GM12801 (cell line): ENCODE results near the gene FBXL17.

Experiments
- CTCF ChIP-seq: IDR thresholded peaks from one replicate; pipeline ENCODE4 v1.5.1; 2011; ENCODE audit warnings: control low read depth; ENCODE audit not compliant: insufficient read length; ENCODE audit errors: extremely low read depth

The FBXL17 gene

DNA sequence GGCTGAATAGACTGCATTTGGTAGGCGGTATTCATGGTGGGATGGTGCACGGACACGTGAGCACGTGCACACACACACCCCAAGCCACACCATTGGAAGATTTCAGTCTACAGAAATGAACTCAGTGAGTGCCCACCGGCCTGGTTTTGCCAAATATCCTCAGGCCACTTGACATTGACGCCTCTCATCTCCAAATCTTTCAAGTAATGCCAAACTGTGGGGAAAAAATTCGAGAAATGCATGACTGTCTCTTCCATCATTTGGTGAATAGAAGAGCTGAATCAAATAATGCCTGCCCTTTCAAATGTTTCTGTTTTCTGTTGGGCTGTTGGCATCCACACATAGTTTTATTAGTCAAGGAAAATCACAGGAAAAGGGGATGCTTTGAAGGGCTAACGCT is 528.9 kb downstream of the FBXL17 start:
- no peak for TF ChIP-seq CTCF

DNA sequence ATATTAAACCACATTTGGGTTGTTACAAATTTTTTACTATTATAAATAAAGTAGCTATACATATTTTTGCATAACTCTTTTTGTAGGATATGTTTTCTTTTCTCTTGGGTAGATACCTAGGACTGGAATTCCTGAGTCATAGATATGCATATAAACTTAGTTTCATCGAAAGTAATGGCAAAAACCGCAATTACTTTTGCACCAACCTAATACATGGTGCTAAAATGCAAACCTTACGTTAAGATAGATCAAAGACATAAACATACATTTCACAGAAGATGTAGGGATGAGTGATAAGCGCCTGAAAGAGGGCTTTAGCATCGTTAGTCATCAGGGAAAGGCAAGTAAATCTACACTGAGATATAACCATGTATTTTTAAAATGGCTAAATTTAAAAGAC is 532.8 kb downstream of the FBXL17 start:
- TF ChIP-seq CTCF = no peak

DNA sequence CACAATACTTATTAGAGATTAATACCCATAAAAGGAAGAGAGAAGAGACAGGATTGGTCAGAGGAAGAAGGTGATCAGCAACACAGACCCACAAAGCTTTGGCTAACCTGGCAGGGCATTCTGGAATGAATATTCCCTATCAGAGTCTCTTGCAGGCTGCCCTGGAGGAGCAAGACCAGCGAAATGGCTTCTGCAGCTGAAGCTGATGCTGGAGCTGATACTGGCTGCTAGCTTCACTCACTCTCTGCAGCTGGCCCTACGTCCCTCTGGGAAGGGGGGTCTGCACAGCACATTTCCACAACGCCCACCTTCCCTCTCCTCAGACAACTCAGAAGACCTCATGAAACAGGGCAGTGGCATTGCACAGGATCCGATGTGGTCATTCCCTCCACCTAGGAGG is 541.3 kb downstream of the FBXL17 start:
- TF ChIP-seq CTCF = no peak

- no peak for TF ChIP-seq CTCF
Observed at GRCh38 chr5:107840161-107840560, 541.7 kb downstream of the FBXL17 start.

DNA sequence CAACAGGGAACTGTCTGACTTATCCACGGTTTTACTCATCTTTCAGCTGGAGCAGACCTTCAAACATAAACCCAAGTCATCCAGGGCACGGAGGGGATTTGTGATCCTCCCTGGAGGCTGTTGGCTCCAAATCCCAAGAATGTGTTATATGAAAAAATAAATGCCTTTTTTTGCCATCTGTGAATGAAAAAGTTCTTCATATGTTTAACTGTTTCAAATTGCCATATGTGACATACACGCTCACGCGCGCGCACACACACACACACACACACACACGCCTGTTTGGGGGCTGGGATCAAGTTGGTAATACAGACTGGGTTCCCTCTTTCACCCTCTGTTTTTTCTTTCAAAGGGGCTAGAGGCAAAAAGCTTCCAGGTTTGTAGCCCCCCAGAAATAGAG is 546.8 kb downstream of the FBXL17 start:
- TF ChIP-seq CTCF = no peak

- TF ChIP-seq CTCF = no peak
Observed at GRCh38 chr5:107832746-107833145, 549.2 kb downstream of the FBXL17 start.

GRCh38 chr5:107831612-107832395 is 550.1 kb downstream of the FBXL17 start:
- no peak for TF ChIP-seq CTCF

DNA sequence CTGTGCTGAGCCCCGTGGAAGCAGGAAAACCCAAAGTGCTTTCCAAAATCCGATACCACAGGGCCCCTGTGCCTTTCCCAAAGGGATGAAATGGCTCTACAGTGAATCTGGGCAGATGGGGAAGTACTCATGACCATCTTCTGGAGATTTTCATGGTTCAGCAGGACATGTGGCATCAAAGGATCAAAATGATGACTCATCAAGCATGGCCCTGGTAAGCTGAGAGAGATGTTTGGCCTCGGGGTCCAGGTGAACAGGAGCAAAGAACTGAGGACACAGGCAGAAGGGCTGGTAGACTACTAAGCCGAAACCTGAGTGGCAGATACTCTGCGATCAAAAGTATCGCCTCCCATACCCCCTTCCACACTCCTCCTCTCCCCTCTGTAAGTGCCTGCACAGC is 551.1 kb downstream of the FBXL17 start:
- no peak for TF ChIP-seq CTCF
